ENCODE results near the gene PPP6R3. TPM values are rescaled to one million over a fixed set of nuclear protein-coding genes. Genes with fewer than 3 reads are reported as not detected.
"Not testable (repeated sequence)": the region's sequence is repeated elsewhere in the genome, so short reads cannot be mapped to it uniquely, and the experiment has no call there.

The PPP6R3 gene
- total RNA-seq, 1 experiment from 2014 or later: 138 TPM

DNA sequence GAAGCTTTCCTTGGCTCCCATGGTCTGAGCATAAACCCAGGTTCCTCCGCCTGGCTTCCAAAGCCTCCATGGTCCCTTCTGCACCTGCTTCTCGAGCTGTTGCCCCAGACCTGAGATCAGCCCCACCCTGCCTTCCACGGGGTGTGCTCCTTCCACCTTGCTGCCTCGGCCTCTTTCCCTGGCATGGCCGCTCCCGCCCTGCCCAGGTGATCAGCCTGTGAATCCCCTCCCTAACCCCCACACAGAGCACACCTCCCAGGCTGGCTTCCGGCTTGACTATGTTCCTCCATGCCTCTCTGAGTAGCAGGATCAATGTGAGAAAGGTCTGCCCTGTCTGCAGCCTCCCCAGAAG, 2.7 kb upstream of the PPP6R3 start:
- Mint-ChIP-seq H3K4me3 (peak overlapping the region in 1 of 2 experiments; percentile 24; a peak in 1 of 5 replicates), H3K27me3 (ENCODE audit: low read depth) (peaks cover 3% of the 10 kb centered on the region; the same call in 1 of the 2 replicates), H3K9me3 (no peaks in the 10 kb centered on the region; a peak in 1 of 5 replicates), H3K36me3 (ENCODE audit: insufficient read depth in 1 of 3, low read depth in 3 of 3) (peaks cover 0 to 4% (median 0%) of the 10 kb centered on the region in 3 experiments; a peak in 1 of 7 replicates), H3K4me1 (peaks cover 20 to 32% of the 10 kb centered on the region in 2 experiments), H3K27ac (no peak overlapping the region)
- H3K27me3 ChIP-seq (ENCODE audit: insufficient read depth, low read length): no peaks in the 10 kb centered on the region
- no peaks in the 10 kb centered on the region for H3K9me3 ChIP-seq (ENCODE audit: control insufficient read depth, low read depth, low read length)
- no peak overlapping the region; the same call in 1 of the 2 replicates for H2BK15ac ChIP-seq (ENCODE audit: low read depth, low read length)
- no CpG with 5 or more reads among the region's 7 CpGs for WGBS (ENCODE audit: extremely low coverage, insufficient read length, low lambda C conversion rate)
- H2AK5ac ChIP-seq (ENCODE audit: insufficient read length, low read length): no peak overlapping the region
- H2BK5ac ChIP-seq (ENCODE audit: insufficient read length, low read length): no peak overlapping the region
- no peak overlapping the region for H3T11ph ChIP-seq (ENCODE audit: low read length)
- H3K4ac ChIP-seq (ENCODE audit: low read depth, low read length): no peak overlapping the region
- H4K5ac ChIP-seq (ENCODE audit: insufficient read length, low read depth, low read length): no peak overlapping the region
- H3K79me1 ChIP-seq (ENCODE audit: insufficient read depth, low read depth, low read length, poor library complexity, severe bottlenecking): no peaks in the 10 kb centered on the region
- no peak overlapping the region for H2AFZ ChIP-seq (ENCODE audit: low read length)
- no peak overlapping the region for H2BK20ac ChIP-seq (ENCODE audit: low read depth, low read length, poor library complexity, severe bottlenecking)
- no peak overlapping the region for H3K9ac ChIP-seq (ENCODE audit: extremely low read depth, insufficient read length, low read length)
- no peak overlapping the region for H3K27ac ChIP-seq (ENCODE audit: insufficient read length, low read depth, low read length)
- no peak overlapping the region for H4K91ac ChIP-seq (ENCODE audit: insufficient read length, low read depth, low read length)
- peaks cover 4% of the 10 kb centered on the region for H3K4me1 ChIP-seq (ENCODE audit: insufficient read depth, low read length)
- peaks cover 4% of the 10 kb centered on the region for H4K20me1 ChIP-seq (ENCODE audit: control insufficient read depth, insufficient read depth, insufficient read length)
- H3K23me2 ChIP-seq (ENCODE audit: insufficient read length, low read depth, low read length, poor library complexity, severe bottlenecking): peaks cover 6% of the 10 kb centered on the region
- no peak overlapping the region for H2BK12ac ChIP-seq (ENCODE audit: insufficient read length, low read depth, low read length)
- no peak overlapping the region for H2BK120ac ChIP-seq (ENCODE audit: low read depth, low read length, poor library complexity, severe bottlenecking)
- DNase-seq: no peak
- no peak overlapping the region for H3K4me2 ChIP-seq (ENCODE audit: insufficient read depth, insufficient read length, low read length)
- H3K23ac ChIP-seq (ENCODE audit: insufficient read length, low read depth, low read length): no peak overlapping the region
- TF ChIP-seq, protein P1, sequence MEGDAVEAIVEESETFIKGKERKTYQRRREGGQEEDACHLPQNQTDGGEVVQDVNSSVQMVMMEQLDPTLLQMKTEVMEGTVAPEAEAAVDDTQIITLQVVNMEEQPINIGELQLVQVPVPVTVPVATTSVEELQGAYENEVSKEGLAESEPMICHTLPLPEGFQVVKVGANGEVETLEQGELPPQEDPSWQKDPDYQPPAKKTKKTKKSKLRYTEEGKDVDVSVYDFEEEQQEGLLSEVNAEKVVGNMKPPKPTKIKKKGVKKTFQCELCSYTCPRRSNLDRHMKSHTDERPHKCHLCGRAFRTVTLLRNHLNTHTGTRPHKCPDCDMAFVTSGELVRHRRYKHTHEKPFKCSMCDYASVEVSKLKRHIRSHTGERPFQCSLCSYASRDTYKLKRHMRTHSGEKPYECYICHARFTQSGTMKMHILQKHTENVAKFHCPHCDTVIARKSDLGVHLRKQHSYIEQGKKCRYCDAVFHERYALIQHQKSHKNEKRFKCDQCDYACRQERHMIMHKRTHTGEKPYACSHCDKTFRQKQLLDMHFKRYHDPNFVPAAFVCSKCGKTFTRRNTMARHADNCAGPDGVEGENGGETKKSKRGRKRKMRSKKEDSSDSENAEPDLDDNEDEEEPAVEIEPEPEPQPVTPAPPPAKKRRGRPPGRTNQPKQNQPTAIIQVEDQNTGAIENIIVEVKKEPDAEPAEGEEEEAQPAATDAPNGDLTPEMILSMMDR (conservative IDR thresholded peaks at IDR 0.05): no peak
- no peak overlapping the region for H3K18ac ChIP-seq (ENCODE audit: insufficient read length, low read depth, low read length)
- no peak overlapping the region for H3K56ac ChIP-seq (ENCODE audit: insufficient read length, low read depth, low read length)
- no peak overlapping the region; the same call in 1 of the 2 replicates for H3K14ac ChIP-seq (ENCODE audit: insufficient read depth, low read length)
- peaks cover 18% of the 10 kb centered on the region for H3K79me2 ChIP-seq (ENCODE audit: insufficient read depth, low read length)
- no peak overlapping the region for H4K8ac ChIP-seq (replicated peaks; ENCODE audit: insufficient read length, low read depth, low read length)

DNA sequence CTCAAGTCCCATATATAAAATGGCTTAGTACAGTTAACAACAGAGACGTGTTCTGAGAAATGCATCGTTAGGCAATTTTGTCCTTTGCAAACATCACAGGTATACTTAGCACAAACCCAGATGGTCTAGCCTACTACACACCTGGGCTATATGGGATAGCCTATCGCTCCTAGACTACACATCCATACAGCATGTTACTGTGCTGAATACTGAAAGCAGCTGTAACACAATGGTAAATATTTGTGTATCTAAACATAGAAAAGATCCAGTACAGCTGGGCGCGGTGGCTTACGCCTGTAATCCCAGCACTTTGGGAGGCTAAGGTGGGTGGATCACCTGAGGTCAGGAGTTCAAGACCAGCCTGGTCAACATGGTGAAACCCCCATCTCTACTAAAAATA, 2.2 kb upstream of the PPP6R3 start:
- H4K5ac ChIP-seq (ENCODE audit: insufficient read length, low read depth, low read length); H2BK12ac ChIP-seq (ENCODE audit: insufficient read length, low read depth, low read length); H4K91ac ChIP-seq (ENCODE audit: insufficient read length, low read depth, low read length); H3K27me3 Mint-ChIP-seq (ENCODE audit: low read depth); H3K4ac ChIP-seq (ENCODE audit: low read depth, low read length); H3K14ac ChIP-seq (ENCODE audit: insufficient read depth, low read length); H4K8ac ChIP-seq (replicated peaks; ENCODE audit: insufficient read length, low read depth, low read length); H3K18ac ChIP-seq (ENCODE audit: insufficient read length, low read depth, low read length); H3K9me3 Mint-ChIP-seq; H3K79me1 ChIP-seq (ENCODE audit: insufficient read depth, low read depth, low read length, poor library complexity, severe bottlenecking); H3K9me3 ChIP-seq (ENCODE audit: control insufficient read depth, low read depth, low read length); H3K27me3 ChIP-seq (ENCODE audit: insufficient read depth, low read length); H3K9ac ChIP-seq (ENCODE audit: extremely low read depth, insufficient read length, low read length); H2BK20ac ChIP-seq (ENCODE audit: low read depth, low read length, poor library complexity, severe bottlenecking); H3K27ac ChIP-seq (ENCODE audit: insufficient read length, low read depth, low read length); H3K36me3 Mint-ChIP-seq (ENCODE audit: insufficient read depth in 1 of 3, low read depth in 3 of 3); H3K4me1 ChIP-seq (ENCODE audit: insufficient read depth, low read length); H2AFZ ChIP-seq (ENCODE audit: low read length); H3K4me2 ChIP-seq (ENCODE audit: insufficient read depth, insufficient read length, low read length); H2BK5ac ChIP-seq (ENCODE audit: insufficient read length, low read length); H2BK120ac ChIP-seq (ENCODE audit: low read depth, low read length, poor library complexity, severe bottlenecking); H3K56ac ChIP-seq (ENCODE audit: insufficient read length, low read depth, low read length); H2AK5ac ChIP-seq (ENCODE audit: insufficient read length, low read length); H3K27ac Mint-ChIP-seq; H2BK15ac ChIP-seq (ENCODE audit: low read depth, low read length); H4K20me1 ChIP-seq (ENCODE audit: control insufficient read depth, insufficient read depth, insufficient read length); H3T11ph ChIP-seq (ENCODE audit: low read length); H3K23ac ChIP-seq (ENCODE audit: insufficient read length, low read depth, low read length); H3K23me2 ChIP-seq (ENCODE audit: insufficient read length, low read depth, low read length, poor library complexity, severe bottlenecking); DNase-seq: not testable (repeated sequence)
- no CpG with 5 or more reads among the region's 6 CpGs for WGBS (ENCODE audit: extremely low coverage, insufficient read length, low lambda C conversion rate)
- Mint-ChIP-seq H3K4me3 (peak overlapping the region in 1 of 2 experiments; percentile 24; a peak in 1 of 5 replicates), H3K4me1 (peaks cover 22 to 33% of the 10 kb centered on the region in 2 experiments)
- H3K79me2 ChIP-seq (ENCODE audit: insufficient read depth, low read length): peaks cover 22% of the 10 kb centered on the region

All from H9 (cell line).